GM04504 (cell line): ENCODE measurements around the gene MYL12A.
"Not testable (repeated sequence)": the region's sequence is repeated elsewhere in the genome, so short reads cannot be mapped to it uniquely, and the experiment has no call there.

Source experiments
- DNase-seq: peaks from one replicate; pipeline ENCODE4 v3.0.0-alpha.2; 2012; ENCODE audit warnings: low read depth

MYL12A gene

GRCh38 chr18:3255611-3256165, 8.1 kb downstream of the MYL12A start:
- DNase-seq, result no peak

GRCh38 chr18:3256693-3257626, 9.4 kb downstream of the MYL12A start:
- DNase-seq, result no peak

GRCh38 chr18:3257627-3258120, 10.1 kb downstream of the MYL12A start:
- DNase-seq, result no peak

GRCh38 chr18:3260995-3261372, 13.4 kb downstream of the MYL12A start:
- no peak for DNase-seq

DNA sequence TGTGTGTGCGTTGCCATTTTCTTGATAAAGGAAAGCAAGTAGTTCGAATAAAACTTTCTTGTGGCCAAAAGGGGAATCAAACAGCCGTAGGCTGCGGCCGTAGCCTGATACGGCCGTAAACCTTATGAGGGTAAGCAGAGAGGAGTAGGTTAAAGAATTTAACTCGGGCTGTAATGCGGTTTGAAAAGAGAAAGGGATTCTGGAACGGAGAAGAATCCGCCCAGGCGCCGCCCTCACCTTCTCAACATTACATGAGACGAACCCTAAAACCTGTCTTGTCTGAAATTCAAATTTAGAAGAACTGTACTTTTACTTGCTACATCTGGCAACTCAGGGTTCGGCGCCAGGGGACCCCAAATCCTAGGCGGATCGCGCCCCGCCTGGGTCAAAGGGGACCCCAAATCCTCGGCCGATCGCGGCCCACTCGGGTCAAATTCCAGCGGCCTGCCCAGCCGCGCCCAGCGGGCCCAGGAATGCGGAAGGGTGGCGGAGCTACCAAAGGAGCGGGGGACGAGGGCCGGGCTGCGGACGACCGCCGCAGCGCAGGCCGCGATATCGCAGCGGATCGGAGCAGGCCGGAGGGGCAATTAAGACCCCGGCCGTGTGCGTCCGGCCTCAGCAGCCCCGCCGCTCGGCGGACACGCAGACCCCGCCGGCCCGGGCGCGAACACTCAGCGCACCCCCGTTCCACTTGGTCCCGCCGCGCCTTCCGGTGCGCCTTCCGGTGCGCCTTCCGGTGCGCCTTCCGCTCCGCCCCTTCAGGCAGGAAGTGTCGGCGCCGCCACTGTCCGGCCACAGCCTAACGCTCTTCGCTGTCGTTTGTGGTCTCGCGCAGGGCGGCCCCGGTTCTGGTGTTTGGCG, 14.0 kb downstream of the MYL12A start, which contains the start of gene MYL12B:
Gene MYL12B (plus strand): TSS at position 761 of the 861 bp plus-strand sequence. CDS start 10,766 bp downstream, outside the sequence.
- DNase-seq, result peak; percentile 54

DNA sequence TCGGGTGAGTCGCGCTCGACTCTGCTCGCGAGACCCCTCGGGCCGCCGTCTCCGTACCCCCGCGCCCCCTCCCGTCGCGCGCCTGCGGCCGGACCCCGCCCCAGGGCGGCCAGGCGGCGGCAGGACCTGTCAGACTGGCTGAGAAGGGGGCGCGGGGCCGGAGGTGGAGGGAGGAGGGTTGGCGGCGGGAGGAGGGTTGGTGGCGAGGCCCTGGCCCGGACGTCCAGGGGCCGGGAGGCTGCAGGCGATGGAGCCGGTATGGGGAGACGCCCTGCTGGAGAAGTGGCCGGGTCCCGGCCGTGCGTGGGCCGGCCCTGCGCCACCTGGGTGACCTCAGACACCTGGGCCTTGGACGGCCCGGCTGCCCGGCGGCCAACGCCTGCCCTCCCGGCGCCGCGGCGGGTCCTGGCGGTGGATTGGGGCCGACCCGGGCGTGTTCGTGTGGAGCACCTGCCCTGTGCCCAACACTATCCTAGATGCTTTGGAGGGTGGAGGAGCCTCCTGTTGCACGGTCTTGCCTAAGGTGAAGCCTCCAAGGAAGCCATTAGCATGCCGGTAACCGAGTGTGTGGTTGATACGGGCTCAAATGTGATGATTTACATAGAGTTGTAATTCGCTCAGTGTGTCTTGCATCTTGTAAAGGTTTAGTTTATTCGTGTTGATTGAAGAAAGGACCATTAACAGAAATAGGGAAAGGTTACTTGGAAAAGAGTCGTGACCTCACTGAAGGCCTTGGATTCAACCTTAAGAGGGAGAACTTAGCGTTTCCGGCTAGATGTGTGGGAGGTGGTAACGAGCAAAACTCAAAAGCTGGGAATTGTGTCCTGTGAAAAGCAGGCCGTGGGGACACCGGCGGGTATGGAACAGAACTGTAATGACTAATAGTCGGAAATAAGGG, 14.9 kb downstream of the MYL12A start:
- no peak for DNase-seq

GRCh38 chr18:3263132-3263700, 15.6 kb downstream of the MYL12A start:
- no peak for DNase-seq

- no peak for DNase-seq
Observed at GRCh38 chr18:3264362-3264761, 16.8 kb downstream of the MYL12A start.

DNA sequence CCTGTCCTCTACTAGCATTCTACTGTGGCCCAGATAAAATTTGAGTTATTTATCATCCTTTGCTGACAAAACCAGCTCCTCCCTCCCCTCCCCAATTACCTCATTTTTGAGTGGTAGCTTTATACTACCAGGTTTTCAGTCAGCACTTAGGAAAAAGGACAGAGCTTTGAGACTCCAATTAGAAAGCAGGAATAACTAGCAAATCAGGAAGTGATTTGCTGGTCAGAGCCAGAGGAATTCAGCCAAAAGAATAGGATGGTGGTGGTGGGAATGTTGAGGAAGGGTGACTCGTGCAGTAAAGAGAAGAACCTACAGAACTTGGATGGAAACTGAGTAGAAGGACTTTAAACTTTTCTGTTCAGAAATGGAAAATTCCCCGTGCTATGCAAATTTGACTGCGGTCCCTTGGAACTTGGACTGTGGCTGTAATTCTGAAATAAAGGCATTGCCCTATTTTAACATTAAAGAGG, 18.0 kb downstream of the MYL12A start:
- no peak for DNase-seq

DNA sequence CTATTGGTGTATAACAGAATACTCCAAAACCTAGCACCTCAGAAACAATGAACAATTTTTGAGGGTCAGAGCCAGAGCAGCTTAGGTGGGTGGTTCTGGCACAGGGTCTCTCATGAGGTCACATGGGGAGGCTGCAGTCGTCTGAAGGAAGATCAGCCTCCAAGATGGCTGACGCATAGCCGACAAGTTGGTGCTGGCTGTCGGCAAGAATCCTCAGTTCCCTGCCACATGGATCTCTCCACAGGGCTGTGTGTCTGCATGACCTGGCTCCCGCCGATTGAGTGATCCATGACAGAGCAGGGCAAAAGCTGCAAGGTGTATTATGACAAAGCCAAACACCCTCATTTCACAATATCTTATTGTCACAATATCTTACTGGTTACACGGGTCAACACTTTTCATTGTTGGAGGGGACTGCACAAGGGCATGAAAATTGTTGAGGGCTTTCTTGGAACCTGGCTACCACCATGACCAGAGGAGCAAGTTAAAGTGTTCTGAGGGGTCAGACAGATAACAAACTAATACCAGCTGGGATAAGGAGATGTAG, 18.5 kb downstream of the MYL12A start:
- DNase-seq, result no peak

DNA sequence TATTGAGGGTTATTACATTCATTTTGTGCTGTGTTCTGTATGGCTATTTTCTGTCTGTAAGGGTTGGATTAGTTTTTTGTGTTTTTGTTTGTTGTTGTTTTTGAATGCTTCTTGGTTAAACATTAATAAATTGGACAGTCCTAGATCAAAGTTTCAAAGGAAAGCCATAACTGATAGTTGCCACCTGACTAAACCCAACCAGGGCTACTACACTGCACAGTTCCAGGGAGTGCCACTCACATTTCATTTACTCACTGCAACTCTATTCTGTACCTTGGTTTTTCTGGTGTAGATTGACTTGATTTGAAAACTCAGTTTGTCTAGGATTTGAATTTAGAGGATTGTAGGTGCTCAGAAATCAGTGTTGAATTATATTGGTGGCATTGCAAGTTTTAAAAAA, 20.7 kb downstream of the MYL12A start:
- DNase-seq, result no peak

GRCh38 chr18:3269241-3269913, 21.8 kb downstream of the MYL12A start:
- DNase-seq, result peak; percentile 59

DNA sequence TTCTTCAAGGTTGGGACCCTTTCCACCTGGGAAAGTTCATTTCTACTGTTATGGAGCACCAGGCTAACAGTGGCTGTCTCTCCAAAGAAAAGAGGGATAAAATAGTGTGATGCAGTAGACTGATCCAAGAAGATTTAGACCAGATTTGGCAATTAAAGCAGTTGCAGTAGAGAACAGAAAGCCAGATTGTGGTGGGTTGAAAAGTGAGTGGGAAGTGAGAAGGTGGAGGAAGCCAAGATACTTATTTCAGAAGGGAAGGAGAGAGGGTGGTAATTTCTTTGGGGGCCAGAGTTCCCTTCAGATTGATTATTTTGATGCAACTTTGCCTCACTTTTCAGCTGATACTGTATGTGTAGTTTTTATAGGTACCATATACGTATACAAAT, 22.3 kb downstream of the MYL12A start:
- no peak for DNase-seq

DNA sequence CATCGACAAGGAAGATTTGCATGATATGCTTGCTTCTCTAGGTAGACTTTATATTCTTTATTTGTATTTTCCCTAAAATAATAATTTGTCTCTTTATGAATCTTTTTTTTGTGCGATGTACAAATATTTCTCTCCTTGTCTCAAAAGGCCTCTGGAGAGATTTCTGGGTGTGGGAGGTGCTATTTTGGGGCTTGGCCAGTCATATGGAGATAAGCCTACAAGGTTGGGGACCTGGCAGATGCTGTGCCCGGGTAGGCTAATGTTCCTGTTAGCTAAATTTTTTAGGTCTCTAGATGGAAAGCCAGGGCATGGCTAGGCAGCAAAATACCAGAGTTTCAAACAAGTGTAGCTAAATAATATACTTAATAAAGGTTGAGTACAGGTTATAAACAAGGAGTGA, 25.4 kb downstream of the MYL12A start:
- no peak for DNase-seq

GRCh38 chr18:3277643-3278213, 30.1 kb downstream of the MYL12A start:
- not testable (repeated sequence) for DNase-seq

- no peak for DNase-seq
Observed at GRCh38 chr18:3279201-3280185, 31.9 kb downstream of the MYL12A start.

- DNase-seq, result peak; percentile 55
Observed at GRCh38 chr18:3281456-3282400, 34.1 kb downstream of the MYL12A start.
